ENCODE measurements around the gene REEP5.
A peak's percentile ranks its signal among the peaks of the same experiment; 100 is the strongest.
"Not testable (repeated sequence)": the region's sequence is repeated elsewhere in the genome, so short reads cannot be mapped to it uniquely, and the experiment has no call there.

The REEP5 gene

GRCh38 chr5:112921833-112922817 is at the start of gene REEP5:
Gene REEP5, minus strand, starts transcription at chr5:112922227. Its CDS starts 37 bp downstream, at chr5:112922190.
- DNase-seq = peak; percentile 40 to 71

GRCh38 chr5:112971276-112971675 is 49.2 kb upstream of the REEP5 start:
- no peak for DNase-seq

GRCh38 chr5:112968411-112969106 is 46.5 kb upstream of the REEP5 start:
- no peak for DNase-seq

GRCh38 chr5:112967520-112968083 is 45.6 kb upstream of the REEP5 start:
- DNase-seq = no peak

- no peak for DNase-seq
Measured at GRCh38 chr5:112965733-112966306, 43.8 kb upstream of the REEP5 start.

- DNase-seq = not testable (repeated sequence)
Measured at GRCh38 chr5:112963374-112963733, 41.3 kb upstream of the REEP5 start.

GRCh38 chr5:112960863-112961504 is 39.0 kb upstream of the REEP5 start:
- no peak for DNase-seq

GRCh38 chr5:112960315-112960714 is 38.3 kb upstream of the REEP5 start:
- no peak for DNase-seq

- not testable (repeated sequence) for DNase-seq
Measured at GRCh38 chr5:112959872-112960271, 37.8 kb upstream of the REEP5 start.

GRCh38 chr5:112958093-112959088 is 36.4 kb upstream of the REEP5 start:
- no peak for DNase-seq

GRCh38 chr5:112957036-112957808 is 35.2 kb upstream of the REEP5 start:
- DNase-seq = no peak

- no peak for DNase-seq
Measured at GRCh38 chr5:112956606-112957005, 34.6 kb upstream of the REEP5 start.

- DNase-seq = no peak
Measured at GRCh38 chr5:112951124-112951702, 29.2 kb upstream of the REEP5 start.

- DNase-seq = no peak
Measured at GRCh38 chr5:112948458-112948857, 26.4 kb upstream of the REEP5 start.

- DNase-seq = no peak
Measured at GRCh38 chr5:112940670-112941069, 18.6 kb upstream of the REEP5 start.

GRCh38 chr5:112938286-112938685 is 16.3 kb upstream of the REEP5 start:
- no peak for DNase-seq

- DNase-seq = no peak
Measured at GRCh38 chr5:112935675-112936074, 13.6 kb upstream of the REEP5 start.

GRCh38 chr5:112934366-112934663 is 12.3 kb upstream of the REEP5 start:
- no peak for DNase-seq

- DNase-seq = no peak
Measured at GRCh38 chr5:112933651-112934365, 11.8 kb upstream of the REEP5 start.

- no peak for DNase-seq
Measured at GRCh38 chr5:112933105-112933504, 11.1 kb upstream of the REEP5 start.

Data from NCI-H187 (cell line).